ENCODE data around the gene KCNS3. TPM values are rescaled to one million over a fixed set of nuclear protein-coding genes. Genes with fewer than 3 reads are reported as not detected.

KCNS3 gene
- total RNA-seq = 20.1 TPM

GRCh38 chr2:17878281-17879136 lies at the start of gene KCNS3:
Gene KCNS3 (plus strand): TSS chr2:17878667. CDS start chr2:17931009, 52,342 bp downstream.
- peak within 1 kb of the TSS; percentile 72 to 90 for H3K4me3 ChIP-seq
- TF ChIP-seq POLR2A (IDR thresholded peaks at IDR 0.05) (no peak), CTCF (IDR thresholded peaks at IDR 0.05) (no peak), POLR2AphosphoS5 (IDR thresholded peaks at IDR 0.05; ENCODE audit: insufficient read depth in 1 of 2, low read depth in 1 of 2) (no peak)
- peak within 1 kb of the TSS; percentile 71 for H3K27ac ChIP-seq
- H3K27me3 ChIP-seq = no peaks in the 10 kb centered on the region
- peaks cover 18% of the 10 kb centered on the region for H3K4me1 ChIP-seq
- no peaks in the 10 kb centered on the region for H3K9me3 ChIP-seq
- no peak for DNase-seq (ENCODE audit: extremely low spot score in 2 of 2)
- intact Hi-C loops (cut with DNase I) = no loop called here
- no peaks in the 10 kb centered on the region for H3K36me3 ChIP-seq

- peaks cover 9% of the 10 kb centered on the region for H3K4me1 ChIP-seq
- H3K4me3 ChIP-seq = peak overlapping the region in 1 of 2 donors; percentile 17
- no peaks in the 10 kb centered on the region for H3K36me3 ChIP-seq
- H3K27me3 ChIP-seq = no peaks in the 10 kb centered on the region
- no peak for DNase-seq (ENCODE audit: extremely low spot score in 2 of 2)
- no peak overlapping the region for H3K27ac ChIP-seq
- no peaks in the 10 kb centered on the region for H3K9me3 ChIP-seq
- no peak for TF ChIP-seq POLR2AphosphoS5 (IDR thresholded peaks at IDR 0.05; ENCODE audit: insufficient read depth in 1 of 2, low read depth in 1 of 2)
- TF ChIP-seq POLR2A (IDR thresholded peaks at IDR 0.05) = no peak
- TF ChIP-seq CTCF (IDR thresholded peaks at IDR 0.05) = peak in 2 of 3 experiments; percentile 56 to 60
- intact Hi-C loops (cut with DNase I) = no loop called here
Measured at GRCh38 chr2:17830053-17831034, 48.1 kb upstream of the KCNS3 start.

- Histone ChIP-seq H3K36me3 (no peaks in the 10 kb centered on the region), H3K27me3 (no peaks in the 10 kb centered on the region), H3K4me1 (peaks cover 4% of the 10 kb centered on the region), H3K9me3 (no peaks in the 10 kb centered on the region), H3K27ac (no peak overlapping the region), H3K4me3 (no peak overlapping the region)
- TF ChIP-seq POLR2AphosphoS5 (IDR thresholded peaks at IDR 0.05; ENCODE audit: insufficient read depth in 1 of 2, low read depth in 1 of 2) = no peak
- no peak for TF ChIP-seq POLR2A (IDR thresholded peaks at IDR 0.05)
- TF ChIP-seq CTCF (IDR thresholded peaks at IDR 0.05) = no peak
- intact Hi-C loops (cut with DNase I) = no loop called here
- no peak for DNase-seq (ENCODE audit: extremely low spot score in 2 of 2)
Measured at GRCh38 chr2:17835516-17835915, 43.0 kb upstream of the KCNS3 start.

GRCh38 chr2:17839959-17840358 lies 38.5 kb upstream of the KCNS3 start:
- TF ChIP-seq POLR2AphosphoS5 (IDR thresholded peaks at IDR 0.05; ENCODE audit: insufficient read depth in 1 of 2, low read depth in 1 of 2) = no peak
- TF ChIP-seq POLR2A (IDR thresholded peaks at IDR 0.05) = no peak
- TF ChIP-seq CTCF (IDR thresholded peaks at IDR 0.05) = no peak
- no peaks in the 10 kb centered on the region for H3K36me3 ChIP-seq
- intact Hi-C loops (cut with DNase I) = no loop called here
- H3K4me3 ChIP-seq = no peak overlapping the region
- H3K9me3 ChIP-seq = no peaks in the 10 kb centered on the region
- H3K4me1 ChIP-seq = no peaks in the 10 kb centered on the region
- no peaks in the 10 kb centered on the region for H3K27me3 ChIP-seq
- no peak overlapping the region for H3K27ac ChIP-seq
- no peak for DNase-seq (ENCODE audit: extremely low spot score in 2 of 2)

Measured in vagina (tissue), 2 donors.